HG03354 (cell line): Measurements from ENCODE around the gene TSPEAR.

ENCODE experiments used
- ATAC-seq: cut with Tn5 transposase; IDR thresholded peaks from one replicate; pipeline ENCODE4 v1.9.1; 2021; ENCODE audit warnings: mild to moderate bottlenecking; ENCODE audit not compliant: unreplicated experiment, poor library complexity, severe bottlenecking

Gene TSPEAR

GRCh38 chr21:44450402-44450801 lies 261.0 kb downstream of the TSPEAR start:
- no peak for ATAC-seq

GRCh38 chr21:44449473-44450363 lies 261.7 kb downstream of the TSPEAR start:
- no peak for ATAC-seq

GRCh38 chr21:44448651-44449131 lies 262.7 kb downstream of the TSPEAR start:
- ATAC-seq, result no peak
